ENCODE results near the gene SLC39A7. TPM values are rescaled to one million over a fixed set of nuclear protein-coding genes. Genes with fewer than 3 reads are reported as not detected.
A peak's percentile ranks its signal among the peaks of the same experiment; 100 is the strongest.

SLC39A7 gene
- total and polyA plus RNA-seq, 2 of the 13 experiments (the other 11 are each of a cell fraction or from before 2014, with no cell fraction given): 142 to 229 TPM

DNA sequence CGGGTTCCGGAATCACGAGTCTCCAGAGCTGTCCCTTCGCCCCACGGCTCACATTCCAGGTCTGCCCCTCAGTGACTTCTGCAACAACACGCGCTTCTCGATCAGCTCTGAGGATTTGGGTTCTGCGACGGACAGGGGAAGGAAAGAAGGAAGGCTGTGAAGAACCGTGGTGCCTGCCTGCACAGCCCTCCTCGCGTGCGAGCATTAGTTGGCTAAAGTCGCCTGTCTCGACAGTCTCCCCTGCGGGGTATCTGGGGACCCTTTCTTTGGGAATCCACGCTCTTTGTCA is 47.9 kb downstream of the SLC39A7 start (continued):
- TF ChIP-seq, protein P1, sequence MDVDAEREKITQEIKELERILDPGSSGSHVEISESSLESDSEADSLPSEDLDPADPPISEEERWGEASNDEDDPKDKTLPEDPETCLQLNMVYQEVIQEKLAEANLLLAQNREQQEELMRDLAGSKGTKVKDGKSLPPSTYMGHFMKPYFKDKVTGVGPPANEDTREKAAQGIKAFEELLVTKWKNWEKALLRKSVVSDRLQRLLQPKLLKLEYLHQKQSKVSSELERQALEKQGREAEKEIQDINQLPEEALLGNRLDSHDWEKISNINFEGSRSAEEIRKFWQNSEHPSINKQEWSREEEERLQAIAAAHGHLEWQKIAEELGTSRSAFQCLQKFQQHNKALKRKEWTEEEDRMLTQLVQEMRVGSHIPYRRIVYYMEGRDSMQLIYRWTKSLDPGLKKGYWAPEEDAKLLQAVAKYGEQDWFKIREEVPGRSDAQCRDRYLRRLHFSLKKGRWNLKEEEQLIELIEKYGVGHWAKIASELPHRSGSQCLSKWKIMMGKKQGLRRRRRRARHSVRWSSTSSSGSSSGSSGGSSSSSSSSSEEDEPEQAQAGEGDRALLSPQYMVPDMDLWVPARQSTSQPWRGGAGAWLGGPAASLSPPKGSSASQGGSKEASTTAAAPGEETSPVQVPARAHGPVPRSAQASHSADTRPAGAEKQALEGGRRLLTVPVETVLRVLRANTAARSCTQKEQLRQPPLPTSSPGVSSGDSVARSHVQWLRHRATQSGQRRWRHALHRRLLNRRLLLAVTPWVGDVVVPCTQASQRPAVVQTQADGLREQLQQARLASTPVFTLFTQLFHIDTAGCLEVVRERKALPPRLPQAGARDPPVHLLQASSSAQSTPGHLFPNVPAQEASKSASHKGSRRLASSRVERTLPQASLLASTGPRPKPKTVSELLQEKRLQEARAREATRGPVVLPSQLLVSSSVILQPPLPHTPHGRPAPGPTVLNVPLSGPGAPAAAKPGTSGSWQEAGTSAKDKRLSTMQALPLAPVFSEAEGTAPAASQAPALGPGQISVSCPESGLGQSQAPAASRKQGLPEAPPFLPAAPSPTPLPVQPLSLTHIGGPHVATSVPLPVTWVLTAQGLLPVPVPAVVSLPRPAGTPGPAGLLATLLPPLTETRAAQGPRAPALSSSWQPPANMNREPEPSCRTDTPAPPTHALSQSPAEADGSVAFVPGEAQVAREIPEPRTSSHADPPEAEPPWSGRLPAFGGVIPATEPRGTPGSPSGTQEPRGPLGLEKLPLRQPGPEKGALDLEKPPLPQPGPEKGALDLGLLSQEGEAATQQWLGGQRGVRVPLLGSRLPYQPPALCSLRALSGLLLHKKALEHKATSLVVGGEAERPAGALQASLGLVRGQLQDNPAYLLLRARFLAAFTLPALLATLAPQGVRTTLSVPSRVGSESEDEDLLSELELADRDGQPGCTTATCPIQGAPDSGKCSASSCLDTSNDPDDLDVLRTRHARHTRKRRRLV (CRISPR knock-in tag; IDR thresholded peaks at IDR 0.05): no peak
- TF ChIP-seq, protein P2, sequence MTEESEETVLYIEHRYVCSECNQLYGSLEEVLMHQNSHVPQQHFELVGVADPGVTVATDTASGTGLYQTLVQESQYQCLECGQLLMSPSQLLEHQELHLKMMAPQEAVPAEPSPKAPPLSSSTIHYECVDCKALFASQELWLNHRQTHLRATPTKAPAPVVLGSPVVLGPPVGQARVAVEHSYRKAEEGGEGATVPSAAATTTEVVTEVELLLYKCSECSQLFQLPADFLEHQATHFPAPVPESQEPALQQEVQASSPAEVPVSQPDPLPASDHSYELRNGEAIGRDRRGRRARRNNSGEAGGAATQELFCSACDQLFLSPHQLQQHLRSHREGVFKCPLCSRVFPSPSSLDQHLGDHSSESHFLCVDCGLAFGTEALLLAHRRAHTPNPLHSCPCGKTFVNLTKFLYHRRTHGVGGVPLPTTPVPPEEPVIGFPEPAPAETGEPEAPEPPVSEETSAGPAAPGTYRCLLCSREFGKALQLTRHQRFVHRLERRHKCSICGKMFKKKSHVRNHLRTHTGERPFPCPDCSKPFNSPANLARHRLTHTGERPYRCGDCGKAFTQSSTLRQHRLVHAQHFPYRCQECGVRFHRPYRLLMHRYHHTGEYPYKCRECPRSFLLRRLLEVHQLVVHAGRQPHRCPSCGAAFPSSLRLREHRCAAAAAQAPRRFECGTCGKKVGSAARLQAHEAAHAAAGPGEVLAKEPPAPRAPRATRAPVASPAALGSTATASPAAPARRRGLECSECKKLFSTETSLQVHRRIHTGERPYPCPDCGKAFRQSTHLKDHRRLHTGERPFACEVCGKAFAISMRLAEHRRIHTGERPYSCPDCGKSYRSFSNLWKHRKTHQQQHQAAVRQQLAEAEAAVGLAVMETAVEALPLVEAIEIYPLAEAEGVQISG (CRISPR knock-in tag; IDR thresholded peaks at IDR 0.05): no peak; the same call in 1 of the 2 replicates
- TF ChIP-seq GABPB1 (CRISPR knock-in tag; IDR thresholded peaks at IDR 0.05) (no peak), MTA1 (CRISPR knock-in tag; IDR thresholded peaks at IDR 0.05; ENCODE audit: borderline replicate concordance) (peak; percentile 73; the same call in 1 of the 2 replicates), ZKSCAN5 (CRISPR knock-in tag; IDR thresholded peaks at IDR 0.05) (no peak), MIER3 (CRISPR knock-in tag; IDR thresholded peaks at IDR 0.05; ENCODE audit: borderline replicate concordance) (no peak), ZNF720 (CRISPR knock-in tag; IDR thresholded peaks at IDR 0.05) (no peak), JUN (CRISPR knock-in tag; IDR thresholded peaks at IDR 0.05) (no peak), TAF15 (IDR thresholded peaks at IDR 0.05; ENCODE audit: low read depth, low read length, poor library complexity, severe bottlenecking) (no peak), SMC3 (IDR thresholded peaks at IDR 0.05; ENCODE audit: low read length) (no peak), MED1 (CRISPR knock-in tag; IDR thresholded peaks at IDR 0.05) (no peak), ISL2 (CRISPR knock-in tag; IDR thresholded peaks at IDR 0.05) (peak; percentile 19; the same call in 1 of the 2 replicates), ZNF235 (CRISPR knock-in tag; IDR thresholded peaks at IDR 0.05; ENCODE audit: borderline replicate concordance) (no peak), MBD4 (IDR thresholded peaks at IDR 0.05; ENCODE audit: borderline replicate concordance, low read length) (no peak), ARNTL (CRISPR knock-in tag; IDR thresholded peaks at IDR 0.05) (0 out of 2 replicates have a peak, but pooled peaks have one; percentile 34), CREB1 (IDR thresholded peaks at IDR 0.05) (no peak), CREB1 (CRISPR knock-in tag; IDR thresholded peaks at IDR 0.05) (no peak)
- TF ChIP-seq, protein P3, sequence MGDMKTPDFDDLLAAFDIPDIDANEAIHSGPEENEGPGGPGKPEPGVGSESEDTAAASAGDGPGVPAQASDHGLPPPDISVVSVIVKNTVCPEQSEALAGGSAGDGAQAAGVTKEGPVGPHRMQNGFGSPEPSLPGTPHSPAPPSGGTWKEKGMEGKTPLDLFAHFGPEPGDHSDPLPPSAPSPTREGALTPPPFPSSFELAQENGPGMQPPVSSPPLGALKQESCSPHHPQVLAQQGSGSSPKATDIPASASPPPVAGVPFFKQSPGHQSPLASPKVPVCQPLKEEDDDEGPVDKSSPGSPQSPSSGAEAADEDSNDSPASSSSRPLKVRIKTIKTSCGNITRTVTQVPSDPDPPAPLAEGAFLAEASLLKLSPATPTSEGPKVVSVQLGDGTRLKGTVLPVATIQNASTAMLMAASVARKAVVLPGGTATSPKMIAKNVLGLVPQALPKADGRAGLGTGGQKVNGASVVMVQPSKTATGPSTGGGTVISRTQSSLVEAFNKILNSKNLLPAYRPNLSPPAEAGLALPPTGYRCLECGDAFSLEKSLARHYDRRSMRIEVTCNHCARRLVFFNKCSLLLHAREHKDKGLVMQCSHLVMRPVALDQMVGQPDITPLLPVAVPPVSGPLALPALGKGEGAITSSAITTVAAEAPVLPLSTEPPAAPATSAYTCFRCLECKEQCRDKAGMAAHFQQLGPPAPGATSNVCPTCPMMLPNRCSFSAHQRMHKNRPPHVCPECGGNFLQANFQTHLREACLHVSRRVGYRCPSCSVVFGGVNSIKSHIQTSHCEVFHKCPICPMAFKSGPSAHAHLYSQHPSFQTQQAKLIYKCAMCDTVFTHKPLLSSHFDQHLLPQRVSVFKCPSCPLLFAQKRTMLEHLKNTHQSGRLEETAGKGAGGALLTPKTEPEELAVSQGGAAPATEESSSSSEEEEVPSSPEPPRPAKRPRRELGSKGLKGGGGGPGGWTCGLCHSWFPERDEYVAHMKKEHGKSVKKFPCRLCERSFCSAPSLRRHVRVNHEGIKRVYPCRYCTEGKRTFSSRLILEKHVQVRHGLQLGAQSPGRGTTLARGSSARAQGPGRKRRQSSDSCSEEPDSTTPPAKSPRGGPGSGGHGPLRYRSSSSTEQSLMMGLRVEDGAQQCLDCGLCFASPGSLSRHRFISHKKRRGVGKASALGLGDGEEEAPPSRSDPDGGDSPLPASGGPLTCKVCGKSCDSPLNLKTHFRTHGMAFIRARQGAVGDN (CRISPR knock-in tag; IDR thresholded peaks at IDR 0.05): no peak
